Embryonic facial prominence (tissue), 1 donor: ENCODE data around the gene GRIN1.

Experiments used
- DNase-seq: peaks from one replicate; pipeline ENCODE4 v3.0.0-alpha.2; 2016; ENCODE audit errors: extremely low spot score

GRIN1 gene

DNA sequence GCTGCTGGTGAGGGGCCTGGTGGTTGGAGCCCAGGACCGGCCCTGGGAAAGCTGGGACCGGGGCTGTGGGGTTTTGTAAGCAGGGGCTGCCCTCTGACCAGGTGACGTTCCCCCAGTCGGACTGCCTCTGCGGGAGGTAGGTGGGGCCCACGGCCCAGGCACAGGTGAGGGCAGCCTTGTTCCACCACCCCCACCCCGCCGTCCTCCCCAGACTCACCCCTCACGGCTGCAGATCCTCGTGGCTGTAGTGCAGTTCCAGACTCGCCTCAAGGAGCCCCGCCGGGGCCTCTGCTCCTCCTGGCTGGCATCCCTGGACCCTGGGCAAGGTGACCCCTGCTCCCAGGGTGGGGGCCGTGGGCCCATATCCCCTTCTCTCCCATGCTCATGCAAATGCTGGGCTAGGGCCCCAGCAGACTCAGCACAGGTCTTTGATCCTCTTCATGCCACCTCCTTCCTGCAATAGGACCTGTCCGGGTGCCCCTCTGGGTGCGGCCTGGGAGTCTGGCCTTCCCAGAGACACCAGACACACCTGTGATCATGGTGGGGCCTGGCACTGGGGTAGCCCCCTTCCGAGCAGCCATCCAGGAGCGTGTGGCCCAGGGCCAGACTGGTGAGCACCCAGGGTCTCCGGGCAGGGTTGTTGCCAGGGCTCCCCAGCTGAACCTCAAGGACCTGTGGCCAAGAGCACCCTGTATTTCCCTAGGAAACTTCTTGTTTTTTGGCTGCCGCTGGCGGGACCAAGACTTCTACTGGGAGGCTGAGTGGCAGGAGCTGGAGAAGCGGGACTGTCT, 76.4 kb downstream of the GRIN1 start:
- no peak for DNase-seq

DNA sequence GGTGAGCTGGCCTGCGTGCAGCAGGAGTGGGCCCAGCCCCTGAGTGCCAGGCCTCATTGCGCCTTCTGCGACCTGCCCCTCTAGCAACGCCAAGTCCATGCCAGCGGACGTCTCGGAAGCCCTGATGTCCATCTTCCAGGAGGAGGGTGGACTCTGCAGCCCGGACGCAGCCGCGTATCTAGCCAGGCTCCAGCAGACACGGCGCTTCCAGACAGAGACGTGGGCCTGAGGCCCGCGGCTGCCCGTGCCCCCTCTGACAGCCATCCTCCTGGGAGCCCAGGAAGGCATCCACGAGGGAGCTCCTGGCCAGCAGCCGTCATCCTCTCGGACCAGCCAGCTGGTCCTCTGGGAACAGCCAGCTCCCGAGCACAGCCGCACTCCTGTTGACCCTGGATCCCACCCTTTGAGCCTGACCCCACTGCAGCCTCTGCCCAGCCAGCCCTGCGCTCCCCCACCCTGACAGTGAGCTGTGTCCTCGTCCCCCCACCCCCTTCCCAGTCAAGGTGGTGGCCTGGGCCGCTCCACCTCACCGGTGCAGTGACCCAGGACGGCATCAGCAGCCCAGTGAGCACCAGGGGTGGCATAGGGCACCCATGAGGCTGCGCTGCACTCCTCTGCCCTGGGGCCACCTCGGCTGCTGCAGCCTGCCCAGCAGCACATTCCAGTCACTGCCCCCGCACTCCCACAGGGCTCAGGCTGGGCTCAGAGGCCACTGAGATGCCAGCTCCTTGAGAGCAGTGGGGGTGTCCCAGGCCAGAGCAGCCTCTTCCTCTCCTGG, 77.4 kb downstream of the GRIN1 start:
- no peak for DNase-seq

DNA sequence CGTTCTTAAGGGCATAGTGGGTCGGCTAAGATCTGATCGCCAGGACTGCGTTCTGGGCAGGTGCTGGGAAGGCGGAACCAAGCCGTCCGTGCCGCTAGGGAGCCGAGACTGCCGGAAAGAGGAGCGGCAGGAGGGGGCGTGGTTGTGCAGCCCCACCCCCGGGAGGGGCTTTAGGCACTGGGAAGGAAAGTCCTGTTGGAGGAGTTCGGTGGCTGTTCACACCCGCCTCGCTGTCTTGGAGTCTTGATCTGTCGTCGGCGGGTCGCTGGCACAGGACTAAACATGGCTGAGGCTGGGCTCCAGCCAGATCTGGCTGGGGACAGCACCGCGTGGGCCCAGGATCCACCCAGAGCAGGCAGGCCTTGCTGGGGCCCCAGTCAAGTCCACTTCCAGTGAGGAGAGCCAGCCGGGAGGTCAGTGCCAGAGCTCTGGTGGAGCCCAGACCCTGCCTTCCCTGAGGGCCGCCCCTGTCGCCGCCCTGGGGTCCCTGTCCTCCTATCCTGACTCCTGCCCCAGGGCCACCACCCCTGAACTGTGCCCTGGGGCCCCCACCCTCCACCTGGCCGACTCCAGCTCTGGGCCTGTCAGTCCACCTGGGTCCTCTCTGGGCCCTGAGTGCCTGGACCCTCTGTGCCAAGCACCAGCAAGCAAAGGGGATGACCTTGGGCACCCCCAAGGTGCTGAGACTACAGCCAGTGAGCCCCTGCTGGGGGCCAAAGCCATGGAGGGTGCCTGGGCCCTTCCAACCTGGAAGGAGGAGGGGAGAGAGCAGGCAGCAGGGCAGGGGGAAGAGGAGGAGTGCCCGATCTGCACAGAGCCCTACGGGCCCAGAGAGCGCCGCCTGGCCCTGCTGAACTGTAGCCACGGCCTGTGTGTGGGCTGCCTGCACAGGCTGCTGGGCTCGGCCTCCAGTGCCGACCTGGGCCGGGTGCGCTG, 78.6 kb downstream of the GRIN1 start:
- no peak for DNase-seq

DNA sequence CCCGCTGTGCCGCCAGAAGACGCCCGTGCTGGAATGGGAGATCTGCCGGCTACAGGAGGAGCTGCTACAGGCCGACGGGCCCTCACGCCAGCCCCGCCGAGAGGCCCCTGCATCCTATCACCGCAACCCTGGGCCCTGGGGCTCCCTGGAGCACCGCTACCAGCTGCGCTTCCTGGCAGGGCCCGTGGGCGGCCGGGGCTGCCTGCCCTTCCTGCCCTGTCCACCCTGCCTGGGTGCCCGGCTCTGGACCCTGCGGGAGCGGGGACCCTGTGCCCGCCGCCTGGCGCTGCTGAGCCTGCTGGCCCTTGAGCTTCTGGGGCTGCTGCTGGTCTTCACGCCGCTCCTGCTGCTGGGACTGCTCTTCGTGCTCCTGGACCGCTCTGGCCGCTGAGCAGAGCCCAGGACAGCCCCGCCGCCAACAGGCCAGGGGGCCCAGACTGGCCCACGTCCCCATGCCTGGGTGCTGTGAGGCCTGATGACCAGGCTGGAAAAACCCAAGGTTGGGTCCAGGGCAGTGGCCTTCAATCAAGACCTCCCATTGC, 79.3 kb downstream of the GRIN1 start:
- DNase-seq, result no peak
